Fibroblast of lung (primary cell): ENCODE results near the gene ECEL1. TPM values are rescaled to one million over a fixed set of nuclear protein-coding genes. Genes with fewer than 3 reads are reported as not detected.

Source experiments
- DNase-seq, 2 donors: peaks; one replicate each; pipeline versions ENCODE4 v3.0.0 to v3.0.0-alpha.2; 2010; ENCODE audit warnings: low read depth in 2 of 2
- H2AFZ ChIP-seq: 2 replicates; pipeline ENCODE4 v1.5.1; 2012; ENCODE audit warnings: low read length, control low read depth, inconsistent platforms
- H3K27ac ChIP-seq: 2 replicates; pipeline ENCODE4 v1.5.1; 2011; ENCODE audit warnings: low read length, control low read depth; ENCODE audit not compliant: insufficient read depth
- H3K27me3 ChIP-seq: 2 replicates; pipeline ENCODE4 v1.5.1; 2011; ENCODE audit warnings: mild to moderate bottlenecking, low read length; ENCODE audit not compliant: control insufficient read depth, insufficient read depth
- H3K36me3 ChIP-seq: 2 replicates; pipeline ENCODE4 v1.5.1; 2011; ENCODE audit warnings: low read length; ENCODE audit not compliant: control insufficient read depth, insufficient read depth
- H3K4me1 ChIP-seq: 2 replicates; pipeline ENCODE4 v1.5.1; 2011; ENCODE audit warnings: low read length; ENCODE audit not compliant: control insufficient read depth, insufficient read depth; ENCODE audit errors: extremely low read depth
- H3K4me2 ChIP-seq: 2 replicates; pipeline ENCODE4 v1.5.1; 2011; ENCODE audit warnings: low read length, control low read depth; ENCODE audit not compliant: insufficient read depth; ENCODE audit errors: extremely low read depth
- H3K4me3 ChIP-seq, 4 experiments: fragments of 200-600 bp in 1 of 4; sonication (generic) in 1 of 4; replicated peaks in 1 of 4; 2 replicates each; pipeline ENCODE4 v1.5.1; 2011 to 2016; ENCODE audit warnings: low read length in 4 of 4, low read depth in 3 of 4, mild to moderate bottlenecking in 3 of 4, control low read depth in 2 of 4, inconsistent platforms in 1 of 4, mixed read lengths in 1 of 4; ENCODE audit not compliant: insufficient read depth in 1 of 4; ENCODE audit errors: control extremely low read depth in 1 of 4
- H3K79me2 ChIP-seq: 2 replicates; pipeline ENCODE4 v1.5.1; 2012; ENCODE audit warnings: mild to moderate bottlenecking, low read length, inconsistent platforms; ENCODE audit not compliant: control insufficient read depth, insufficient read depth
- H3K9ac ChIP-seq: 2 replicates; pipeline ENCODE4 v1.5.1; 2011; ENCODE audit warnings: mild to moderate bottlenecking, low read length, control low read depth; ENCODE audit not compliant: insufficient read depth
- H3K9me3 ChIP-seq: 2 replicates; pipeline ENCODE4 v1.5.1; 2012; ENCODE audit warnings: low read depth, low read length; ENCODE audit not compliant: control insufficient read depth, insufficient read depth
- H4K20me1 ChIP-seq: 2 replicates; pipeline ENCODE4 v1.5.1; 2011; ENCODE audit warnings: low read length; ENCODE audit not compliant: control insufficient read depth, insufficient read depth; ENCODE audit errors: extremely low read depth
- EZH2 ChIP-seq: IDR thresholded peaks from 2 replicates; pipeline ENCODE4 v1.5.1; 2012; ENCODE audit warnings: low read length, control low read depth, mild to moderate bottlenecking; ENCODE audit errors: missing control alignments
- polyA plus RNA-seq, 2 donors: library from polyadenylated mRNA; depleted of rRNA in 1 of 2; stranded (reverse) in 1 of 2; unstranded in 1 of 2; fragments of >200 nt; gene quantifications; 2 replicates each; pipeline ENCODE4 v1.2.1, GENCODE V29; 2011 to 2012; ENCODE audit warnings: missing spikeins in 1 of 2
- total RNA-seq: library from RNA; depleted of rRNA; stranded (reverse); fragments of >200 nt; gene quantifications from 2 replicates; pipeline ENCODE4 v1.2.1, GENCODE V29; 2014
- TF ChIP-seq, protein P1 (sequence below), 2 donors: IDR thresholded peaks in 1 of 2; conservative IDR thresholded peaks in 1 of 2; 1 replicate in 1 of 2; 2 replicates in 1 of 2; pipeline ENCODE4 v1.5.1; 2011 to 2012; ENCODE audit warnings: low read length in 2 of 2, control low read depth in 1 of 2, inconsistent platforms in 1 of 2, low read depth in 1 of 2, mild to moderate bottlenecking in 1 of 2

ECEL1 gene
- total and polyA plus RNA-seq, 2 donors (not counting 1 experiment from before 2014, with no cell fraction given), result not detected

- no peak overlapping the region for H3K9ac ChIP-seq
- no peaks in the 10 kb centered on the region for H3K79me2 ChIP-seq
- no peak for DNase-seq
Observed at GRCh38 chr2:232463701-232464543, 23.7 kb downstream of the ECEL1 start.

DNA sequence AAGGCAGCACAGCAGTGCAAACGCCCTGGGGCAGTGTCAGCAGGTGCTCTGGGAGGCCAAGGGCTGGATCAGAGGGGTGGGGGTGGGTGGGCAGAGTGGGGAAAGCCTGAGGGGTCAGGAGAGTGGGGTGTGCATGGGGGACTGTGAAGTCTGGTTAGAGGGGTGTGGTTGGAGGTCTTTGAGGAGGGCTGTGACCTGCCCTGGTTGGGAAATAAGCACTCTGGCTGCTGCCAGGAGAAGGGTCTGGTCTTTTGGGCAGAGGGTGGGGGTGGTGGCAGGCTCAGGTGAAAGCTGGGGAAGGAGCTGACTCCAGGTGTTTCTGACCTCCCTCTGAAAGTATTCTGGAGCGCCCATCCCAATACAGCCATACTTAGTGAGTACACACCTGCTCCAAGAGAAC is 27.5 kb downstream of the ECEL1 start:
- H3K9me3 ChIP-seq, result no peaks in the 10 kb centered on the region
- no peak overlapping the region for H3K27ac ChIP-seq
- no peak overlapping the region for H3K4me2 ChIP-seq
- peaks cover 3% of the 10 kb centered on the region for H3K27me3 ChIP-seq
- no peak for DNase-seq
- H3K4me1 ChIP-seq, result no peaks in the 10 kb centered on the region
- H3K4me3 ChIP-seq, result no peak overlapping the region
- TF ChIP-seq, protein P1, sequence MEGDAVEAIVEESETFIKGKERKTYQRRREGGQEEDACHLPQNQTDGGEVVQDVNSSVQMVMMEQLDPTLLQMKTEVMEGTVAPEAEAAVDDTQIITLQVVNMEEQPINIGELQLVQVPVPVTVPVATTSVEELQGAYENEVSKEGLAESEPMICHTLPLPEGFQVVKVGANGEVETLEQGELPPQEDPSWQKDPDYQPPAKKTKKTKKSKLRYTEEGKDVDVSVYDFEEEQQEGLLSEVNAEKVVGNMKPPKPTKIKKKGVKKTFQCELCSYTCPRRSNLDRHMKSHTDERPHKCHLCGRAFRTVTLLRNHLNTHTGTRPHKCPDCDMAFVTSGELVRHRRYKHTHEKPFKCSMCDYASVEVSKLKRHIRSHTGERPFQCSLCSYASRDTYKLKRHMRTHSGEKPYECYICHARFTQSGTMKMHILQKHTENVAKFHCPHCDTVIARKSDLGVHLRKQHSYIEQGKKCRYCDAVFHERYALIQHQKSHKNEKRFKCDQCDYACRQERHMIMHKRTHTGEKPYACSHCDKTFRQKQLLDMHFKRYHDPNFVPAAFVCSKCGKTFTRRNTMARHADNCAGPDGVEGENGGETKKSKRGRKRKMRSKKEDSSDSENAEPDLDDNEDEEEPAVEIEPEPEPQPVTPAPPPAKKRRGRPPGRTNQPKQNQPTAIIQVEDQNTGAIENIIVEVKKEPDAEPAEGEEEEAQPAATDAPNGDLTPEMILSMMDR (conservative IDR thresholded peaks at IDR 0.05 in 1 of 2, IDR thresholded peaks at IDR 0.05 in 1 of 2; ENCODE audit: low read depth in 1 of 2, low read length in 2 of 2), result no peak
- no peak for TF ChIP-seq EZH2
- no peaks in the 10 kb centered on the region for H3K36me3 ChIP-seq
- H2AFZ ChIP-seq, result no peak overlapping the region
- H3K79me2 ChIP-seq, result no peaks in the 10 kb centered on the region
- no peaks in the 10 kb centered on the region for H4K20me1 ChIP-seq
- no peak overlapping the region for H3K9ac ChIP-seq

More at GRCh38 chr2:232463701-232464543, 23.7 kb downstream of the ECEL1 start:
- TF ChIP-seq, protein P1 (conservative IDR thresholded peaks at IDR 0.05 in 1 of 2, IDR thresholded peaks at IDR 0.05 in 1 of 2; ENCODE audit: low read depth in 1 of 2, low read length in 2 of 2), result no peak
- TF ChIP-seq EZH2, result no peak
- H2AFZ ChIP-seq, result no peak overlapping the region
- no peaks in the 10 kb centered on the region for H3K4me1 ChIP-seq
- no peak overlapping the region for H3K27ac ChIP-seq
- H3K27me3 ChIP-seq, result peaks cover 3% of the 10 kb centered on the region
- H3K4me3 ChIP-seq, result no peak overlapping the region
- H3K9me3 ChIP-seq, result no peaks in the 10 kb centered on the region
- H3K36me3 ChIP-seq, result no peaks in the 10 kb centered on the region
- H4K20me1 ChIP-seq, result no peaks in the 10 kb centered on the region
- H3K4me2 ChIP-seq, result no peak overlapping the region

DNA sequence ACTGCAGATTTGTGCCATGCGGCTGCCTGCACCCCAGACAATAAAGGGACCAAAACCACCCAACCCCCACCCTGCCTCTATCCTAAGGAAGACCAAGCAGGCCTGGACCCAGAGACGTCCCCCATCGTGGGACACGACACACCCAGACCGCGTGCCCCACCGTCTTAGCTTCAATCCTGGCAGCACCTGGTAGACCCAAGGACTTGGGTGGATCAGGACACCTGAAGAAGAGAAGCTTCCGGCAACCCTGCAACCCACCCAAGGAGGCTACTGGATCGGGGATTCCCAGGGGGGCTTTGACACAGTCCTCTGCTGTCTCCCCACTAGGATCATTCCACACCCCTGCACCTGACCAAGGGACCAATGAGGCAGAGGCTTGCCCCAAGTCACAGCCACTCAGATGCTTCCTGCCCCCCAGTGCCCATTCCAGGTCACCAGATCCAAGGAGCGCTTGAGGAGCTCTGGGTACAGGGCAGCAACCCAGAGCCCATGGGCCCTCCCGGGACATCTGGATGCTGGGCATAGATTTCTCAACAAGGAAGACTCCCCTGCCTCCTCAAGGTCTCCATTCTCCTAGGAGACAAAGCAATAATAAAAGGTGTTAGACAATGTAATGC is 28.1 kb downstream of the ECEL1 start:
- Histone ChIP-seq H3K79me2 (no peaks in the 10 kb centered on the region), H3K9me3 (no peaks in the 10 kb centered on the region), H3K27ac (no peak overlapping the region), H3K9ac (no peak overlapping the region), H3K36me3 (no peaks in the 10 kb centered on the region), H4K20me1 (no peaks in the 10 kb centered on the region), H3K4me2 (no peak overlapping the region), H2AFZ (no peak overlapping the region), H3K4me3 (no peak overlapping the region), H3K4me1 (no peaks in the 10 kb centered on the region), H3K27me3 (peaks cover 3% of the 10 kb centered on the region)
- no peak for DNase-seq
- no peak for TF ChIP-seq EZH2
- TF ChIP-seq, protein P1 (conservative IDR thresholded peaks at IDR 0.05 in 1 of 2, IDR thresholded peaks at IDR 0.05 in 1 of 2; ENCODE audit: low read depth in 1 of 2, low read length in 2 of 2), result no peak
